ENCODE measurements around the gene ROR2.
"Not testable (repeated sequence)": the region's sequence is repeated elsewhere in the genome, so short reads cannot be mapped to it uniquely, and the experiment has no call there.

Gene ROR2

GRCh38 chr9:91796516-91796915 is 153.5 kb downstream of the ROR2 start:
- peak; percentile 30 for DNase-seq (ENCODE audit: low read depth)

DNA sequence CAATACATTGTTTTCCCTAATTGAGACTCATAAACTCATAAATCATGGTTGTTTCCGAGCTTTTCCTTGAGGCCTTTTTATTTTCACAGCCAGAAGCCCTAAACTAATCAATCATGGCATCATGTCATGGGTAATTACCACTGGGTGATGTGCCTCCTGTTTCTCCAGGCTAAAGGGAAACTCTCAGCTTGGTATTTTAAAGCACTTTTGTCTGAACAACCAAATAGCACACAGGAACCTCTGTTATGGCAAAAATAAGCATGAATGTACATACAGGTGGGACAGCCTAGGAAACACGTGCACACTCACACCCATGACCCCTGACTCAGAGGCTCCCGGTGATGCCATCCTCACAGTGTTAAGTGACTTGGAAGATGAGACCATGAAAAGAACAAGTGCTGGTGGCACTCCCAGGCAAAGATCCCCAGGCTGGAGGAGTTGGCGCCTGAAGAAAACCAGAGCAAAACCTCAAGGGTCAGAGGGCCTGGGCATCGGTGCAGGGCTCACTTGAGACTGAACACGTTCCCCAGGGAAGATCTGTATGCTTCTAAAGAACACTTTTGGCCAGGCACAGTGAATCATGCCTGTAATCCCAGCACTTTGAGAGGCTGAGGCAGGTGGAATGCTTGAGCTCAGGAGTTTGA is 154.3 kb downstream of the ROR2 start:
- DNase-seq (ENCODE audit: low read depth): no peak

- not testable (repeated sequence) for DNase-seq (ENCODE audit: low read depth)
These were observed 156.7 kb downstream of the ROR2 start for GRCh38 chr9:91793371-91793770.

- DNase-seq (ENCODE audit: low read depth): no peak
These were observed 159.1 kb downstream of the ROR2 start for GRCh38 chr9:91790917-91791316.

GRCh38 chr9:91789941-91790340 is 160.1 kb downstream of the ROR2 start:
- no peak for DNase-seq (ENCODE audit: low read depth)

DNA sequence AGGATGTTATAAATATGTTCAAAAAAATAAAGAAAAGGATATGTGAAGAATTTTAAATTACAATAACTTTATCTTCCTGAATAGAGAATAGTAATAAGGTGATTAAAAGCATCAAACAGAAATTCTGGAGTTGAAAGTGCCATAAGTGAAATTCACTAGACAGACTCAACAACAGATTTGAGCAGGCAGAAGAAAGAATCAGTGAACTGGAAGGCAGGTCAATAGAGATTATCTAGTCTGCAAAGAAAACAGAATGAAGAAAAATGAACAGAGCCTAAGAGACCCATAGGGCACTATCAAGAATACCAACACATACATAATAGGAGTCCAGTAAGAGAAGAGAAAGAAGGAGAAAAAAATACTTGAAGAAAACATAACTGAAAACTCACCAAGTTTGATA is 162.1 kb downstream of the ROR2 start:
- no peak for DNase-seq (ENCODE audit: low read depth)

- DNase-seq (ENCODE audit: low read depth): no peak
These were observed 163.7 kb downstream of the ROR2 start for GRCh38 chr9:91786132-91786896.

- DNase-seq (ENCODE audit: low read depth): no peak
These were observed 164.6 kb downstream of the ROR2 start for GRCh38 chr9:91785447-91785842.

DNA sequence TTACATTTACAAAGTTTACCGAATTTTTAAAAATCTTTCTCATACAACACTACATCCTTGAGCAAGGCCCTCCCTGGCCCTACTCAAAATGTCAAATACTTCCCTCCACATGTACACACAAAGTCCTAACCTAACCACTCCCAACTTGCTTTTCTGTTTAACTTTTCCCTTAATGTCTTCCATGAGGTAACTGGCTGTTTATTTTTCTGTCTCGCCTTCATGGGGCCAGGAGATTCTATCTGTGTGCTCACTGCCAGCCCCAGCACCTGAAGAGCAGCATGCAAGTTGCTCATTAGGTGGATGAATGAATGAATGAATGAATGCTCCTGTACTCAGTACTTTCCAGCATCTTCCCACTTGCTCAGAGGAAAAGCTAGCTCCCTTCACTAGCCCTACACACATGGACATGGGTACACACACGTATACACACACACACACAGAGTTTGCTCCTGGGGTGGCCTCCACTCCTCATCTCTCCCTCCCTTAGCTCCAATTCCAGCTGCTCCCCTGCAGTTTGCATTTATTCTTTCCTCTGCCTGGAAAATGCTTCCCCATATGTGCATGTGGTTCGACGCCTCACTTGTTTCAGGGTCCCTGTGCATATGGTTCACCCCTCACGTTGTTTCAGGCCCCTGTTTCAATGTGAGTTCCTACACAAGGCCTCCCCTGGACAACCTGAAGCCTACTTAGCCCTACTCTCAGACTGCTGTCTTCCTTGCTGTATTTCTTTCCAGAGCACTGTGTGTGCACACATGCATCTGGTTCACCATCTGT is 165.2 kb downstream of the ROR2 start:
- DNase-seq (ENCODE audit: low read depth): no peak

- DNase-seq (ENCODE audit: low read depth): no peak
These were observed 166.0 kb downstream of the ROR2 start for GRCh38 chr9:91783876-91784672.

- no peak for DNase-seq (ENCODE audit: low read depth)
These were observed 166.6 kb downstream of the ROR2 start for GRCh38 chr9:91783411-91783810.

- DNase-seq (ENCODE audit: low read depth): no peak
These were observed 167.3 kb downstream of the ROR2 start for GRCh38 chr9:91782708-91783214.

- no peak for DNase-seq (ENCODE audit: low read depth)
These were observed 168.1 kb downstream of the ROR2 start for GRCh38 chr9:91781906-91782305.

GRCh38 chr9:91781116-91781515 is 168.9 kb downstream of the ROR2 start:
- no peak for DNase-seq (ENCODE audit: low read depth)

DNA sequence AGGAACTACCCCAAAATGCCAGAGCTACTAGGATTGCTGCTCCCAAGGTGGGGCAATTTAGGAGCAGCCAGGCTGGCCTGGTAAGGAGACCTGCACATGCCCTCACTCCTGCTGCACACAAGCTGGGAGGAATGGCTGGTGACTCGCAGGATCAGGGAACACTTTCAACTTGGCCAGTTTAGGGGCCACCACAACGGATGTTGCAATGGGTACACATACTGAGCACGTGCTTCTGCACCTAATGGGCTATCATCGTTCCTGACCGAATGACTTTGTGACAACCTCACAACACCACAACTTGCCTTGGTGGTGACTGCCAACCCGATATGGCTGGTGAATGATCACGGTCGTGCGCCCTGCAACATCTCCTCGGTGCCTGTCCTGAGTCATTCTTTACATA is 172.0 kb downstream of the ROR2 start:
- DNase-seq (ENCODE audit: low read depth): no peak

GRCh38 chr9:91777292-91777830 is 172.7 kb downstream of the ROR2 start:
- DNase-seq (ENCODE audit: low read depth): no peak

- DNase-seq (ENCODE audit: low read depth): no peak
These were observed 173.4 kb downstream of the ROR2 start for GRCh38 chr9:91776409-91777291.

DNA sequence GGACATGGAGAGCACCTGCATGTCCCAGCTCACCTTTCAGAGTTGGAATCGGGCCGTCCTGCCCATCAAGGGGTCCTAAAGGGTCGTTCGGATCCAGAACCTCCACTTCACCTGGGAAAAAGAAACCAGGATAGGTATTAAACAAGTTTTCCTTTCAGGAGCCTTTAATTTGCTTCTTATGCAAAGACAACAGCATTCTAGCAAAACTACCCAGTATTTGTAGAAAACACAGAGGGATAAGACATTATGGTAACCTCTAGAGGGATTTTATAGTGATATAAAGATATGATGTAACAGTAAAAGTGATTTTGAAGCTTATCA is 174.4 kb downstream of the ROR2 start:
- no peak for DNase-seq (ENCODE audit: low read depth)

DNA sequence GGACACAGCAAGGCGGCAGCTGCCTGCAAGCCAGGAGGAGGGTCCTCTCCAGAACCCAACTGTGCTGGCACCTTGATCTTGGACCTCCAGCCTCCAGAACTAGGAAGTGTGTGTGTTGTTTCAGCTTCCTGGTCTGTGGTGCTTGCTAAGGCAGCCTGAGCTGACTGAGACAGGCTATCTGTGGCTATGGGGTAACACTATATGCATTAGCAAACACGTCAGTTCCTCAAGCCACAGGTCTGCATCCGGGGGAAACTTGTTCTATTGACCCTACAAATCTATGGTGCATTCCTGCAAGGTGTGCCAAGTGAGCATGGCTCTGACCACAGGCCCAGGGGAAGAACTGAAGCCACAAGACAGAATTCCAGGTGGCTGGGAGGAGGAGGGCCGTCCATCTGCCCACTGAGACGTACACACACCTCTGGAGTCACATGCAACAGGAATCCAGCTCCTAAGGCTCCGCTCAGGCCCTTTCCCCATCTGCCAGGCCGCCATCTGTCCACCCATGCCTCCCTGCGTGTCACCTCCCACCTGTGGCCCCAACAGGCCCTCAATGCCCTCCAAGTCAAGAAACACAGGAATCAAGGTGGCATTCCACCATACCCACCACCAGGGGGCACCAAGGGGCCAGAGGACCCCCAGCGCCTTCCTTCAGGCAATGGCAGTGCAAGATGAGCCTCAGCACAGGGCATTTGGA is 174.9 kb downstream of the ROR2 start:
- peak; percentile 34 for DNase-seq (ENCODE audit: low read depth)

GRCh38 chr9:91773156-91773555 is 176.9 kb downstream of the ROR2 start:
- no peak for DNase-seq (ENCODE audit: low read depth)
